GM18519 (cell line): Measurements from ENCODE around the gene ZBTB16.

Experiments
- ATAC-seq: cut with Tn5 transposase; IDR thresholded peaks from one replicate; pipeline ENCODE4 v1.9.1; 2021; ENCODE audit warnings: mild to moderate bottlenecking, moderate library complexity; ENCODE audit not compliant: unreplicated experiment, low FRiP score

ZBTB16 gene

DNA sequence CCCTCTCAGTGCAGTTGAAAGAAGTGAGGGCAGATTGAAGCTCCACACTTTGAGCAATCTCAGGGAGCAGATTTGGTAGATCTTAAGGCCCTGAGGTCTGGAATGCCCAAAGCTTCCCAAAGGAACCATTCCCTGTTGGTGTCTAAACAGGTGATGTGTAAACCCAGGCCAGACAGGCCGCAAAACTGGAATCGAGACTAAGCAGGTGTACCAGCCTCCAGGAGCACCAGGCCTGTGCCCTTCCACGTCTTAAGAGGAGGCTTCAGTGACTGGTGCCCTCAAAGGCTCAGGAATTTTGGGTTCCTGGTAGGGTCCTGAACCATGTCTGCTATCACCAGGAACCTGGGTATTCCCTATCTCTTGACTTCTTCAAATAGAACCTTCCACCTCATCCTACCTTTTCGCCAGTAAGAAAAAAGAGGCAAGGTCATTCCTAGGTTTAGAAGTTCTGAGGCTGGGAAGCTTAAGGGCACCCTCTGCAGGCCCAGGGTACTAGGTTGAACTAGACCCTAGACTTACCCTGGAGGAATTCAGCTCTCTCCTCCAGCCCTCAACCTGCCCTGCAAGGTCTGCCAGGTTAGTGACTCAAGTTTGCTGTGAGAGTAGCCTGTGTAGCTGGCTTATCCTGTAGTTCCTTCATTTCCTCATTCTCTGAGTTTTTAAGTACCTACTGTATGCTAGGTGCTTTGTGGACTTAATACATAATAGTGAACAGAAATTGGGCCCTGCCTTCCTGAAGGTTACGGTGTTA lies 136.6 kb downstream of the ZBTB16 start:
- ATAC-seq, result no peak

GRCh38 chr11:114196997-114197703 lies 137.6 kb downstream of the ZBTB16 start:
- ATAC-seq, result no peak

DNA sequence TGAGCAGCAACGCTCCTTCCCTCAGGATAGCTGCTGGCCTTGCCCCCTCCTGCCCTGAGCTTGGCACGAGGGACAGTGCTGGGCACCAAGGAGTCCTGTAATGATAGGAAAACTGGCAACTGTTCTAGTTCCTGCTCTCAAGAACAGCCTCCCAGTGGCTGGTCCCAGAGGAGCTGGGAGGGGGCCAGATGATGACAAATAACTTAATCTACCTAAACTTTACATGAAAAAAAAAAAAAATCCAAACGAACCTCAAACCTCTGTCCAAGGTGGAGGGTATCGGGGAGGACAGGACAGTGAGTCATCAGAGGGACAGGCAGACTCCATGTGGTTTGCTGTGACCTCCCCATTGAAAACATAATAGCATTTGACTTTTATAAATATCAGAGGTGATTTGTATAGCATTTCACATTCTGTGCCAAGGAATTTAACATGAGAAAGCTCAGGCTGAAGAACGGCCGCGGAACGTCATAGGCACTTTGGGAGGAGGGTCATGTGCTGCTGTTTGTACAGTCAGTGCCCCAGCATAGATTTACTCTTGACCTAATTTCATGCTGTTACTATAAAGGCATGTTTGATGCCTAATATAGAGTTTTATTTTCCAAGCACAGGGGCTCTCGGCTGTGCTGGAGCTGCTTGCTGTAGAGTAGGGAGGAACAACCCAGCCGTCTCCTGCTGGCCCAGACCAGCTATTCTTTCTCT lies 138.4 kb downstream of the ZBTB16 start:
- no peak for ATAC-seq

DNA sequence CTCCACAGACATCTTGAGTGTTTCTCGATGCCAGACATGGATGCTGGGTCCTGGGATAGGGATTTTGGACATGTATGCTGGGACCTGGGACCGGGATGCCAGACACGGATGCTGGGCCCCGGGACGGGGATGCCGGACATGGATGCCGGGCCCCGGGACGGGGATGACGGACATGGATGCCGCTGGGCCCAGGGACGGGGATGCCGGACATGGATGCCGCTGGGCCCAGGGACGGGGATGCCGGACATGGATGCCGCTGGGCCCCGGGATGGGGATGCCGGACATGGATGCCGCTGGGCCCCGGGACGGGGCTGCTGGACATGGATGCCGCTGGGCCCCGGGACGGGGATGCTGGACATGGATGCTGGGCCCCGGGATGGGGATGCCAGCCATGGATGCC lies 139.5 kb downstream of the ZBTB16 start:
- ATAC-seq, result no peak

DNA sequence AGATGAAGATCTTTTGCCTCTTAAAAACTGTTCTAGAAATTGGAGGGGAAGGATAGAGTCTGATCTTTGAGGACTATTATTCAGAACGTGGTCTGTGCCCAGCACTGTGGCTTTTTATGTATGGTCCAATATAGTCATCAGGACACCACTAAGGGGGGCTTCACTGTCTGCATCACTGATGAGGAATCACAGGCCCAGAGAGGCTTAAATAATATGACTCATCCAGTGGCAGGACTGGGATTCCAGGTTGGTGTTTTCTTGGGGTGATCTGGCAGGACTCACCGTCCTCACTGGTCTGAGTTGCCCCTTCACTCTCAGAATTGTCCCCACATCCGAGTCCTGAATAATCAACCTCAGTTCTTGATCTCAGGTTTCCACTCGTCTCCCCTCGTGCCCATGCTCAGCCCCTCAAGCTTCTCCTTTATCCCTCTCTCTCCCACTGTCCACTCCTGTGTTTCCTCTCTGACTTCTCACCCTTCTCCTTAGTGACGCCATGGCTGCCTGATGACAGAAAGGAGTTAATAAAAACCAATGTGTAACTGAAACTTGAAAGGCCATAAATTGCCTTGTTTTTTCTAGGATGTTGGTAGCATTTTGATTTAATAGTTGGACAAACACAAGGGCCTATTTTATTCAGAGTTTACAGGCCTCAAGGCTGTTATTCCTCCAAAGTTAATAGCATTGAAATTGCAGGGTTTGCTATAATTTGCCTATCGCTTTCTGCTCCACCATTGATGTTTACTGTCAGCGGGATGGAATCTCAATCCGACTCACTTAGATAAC lies 141.0 kb downstream of the ZBTB16 start:
- no peak for ATAC-seq

DNA sequence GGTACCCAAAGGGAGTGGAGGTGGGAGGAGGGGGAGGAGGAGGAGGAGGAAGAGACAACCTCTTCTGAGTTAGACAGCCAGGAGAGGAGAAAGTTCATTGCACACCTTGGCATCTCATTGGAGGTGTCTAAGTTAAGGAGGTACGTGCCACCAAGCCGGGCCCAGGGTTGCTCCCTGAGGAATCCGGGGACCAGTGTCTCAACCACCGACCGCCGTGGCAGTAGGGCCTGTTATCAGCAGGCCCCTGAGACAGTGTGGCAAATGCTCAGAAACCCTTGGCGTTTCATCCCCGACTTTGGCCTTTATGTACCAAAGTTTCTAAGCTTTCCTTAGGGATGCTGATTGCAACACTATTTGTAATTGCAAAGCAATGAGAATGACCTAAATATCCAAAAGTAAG lies 141.7 kb downstream of the ZBTB16 start:
- no peak for ATAC-seq

GRCh38 chr11:114202011-114202609 lies 142.6 kb downstream of the ZBTB16 start:
- ATAC-seq, result no peak

DNA sequence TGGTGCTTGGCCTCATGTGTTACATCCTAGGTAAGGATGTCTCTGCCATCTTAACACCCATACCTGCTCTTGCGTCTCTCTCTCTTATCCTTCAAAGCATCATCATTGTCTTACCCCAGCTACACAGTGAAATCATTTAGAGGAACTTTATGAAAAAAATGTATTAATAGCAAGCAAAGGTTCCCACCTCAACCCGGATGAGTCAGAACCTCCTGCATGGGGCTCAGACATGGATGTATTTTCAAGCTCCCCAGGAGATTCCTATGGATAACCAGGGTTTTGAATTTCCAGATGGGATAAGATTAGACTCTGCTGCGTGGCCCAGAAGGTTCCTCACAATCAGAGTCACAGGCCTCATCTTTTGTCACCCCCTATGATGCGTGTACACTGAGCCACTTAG lies 147.6 kb downstream of the ZBTB16 start:
- no peak for ATAC-seq

GRCh38 chr11:114208377-114208776 lies 148.9 kb downstream of the ZBTB16 start:
- no peak for ATAC-seq

DNA sequence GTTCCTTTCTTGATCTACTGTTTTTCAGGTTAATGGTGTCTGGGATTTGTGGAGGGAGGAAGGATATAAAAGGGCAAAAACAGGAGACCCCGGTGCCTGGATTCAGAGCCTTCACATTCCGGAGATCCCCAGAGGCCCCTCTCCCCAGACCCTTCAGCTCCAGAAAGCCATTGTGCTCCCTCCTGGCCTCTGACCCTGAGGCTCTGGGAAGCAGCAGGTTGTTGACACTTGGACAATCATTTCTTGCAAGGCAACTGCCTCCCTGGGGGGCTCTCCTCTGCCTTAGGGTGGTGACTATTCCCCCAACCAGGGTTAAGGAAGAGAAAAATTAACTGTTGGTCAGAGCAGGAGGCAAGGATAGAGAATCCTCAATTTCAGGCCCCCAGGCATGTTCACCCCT lies 149.8 kb downstream of the ZBTB16 start:
- ATAC-seq, result no peak

DNA sequence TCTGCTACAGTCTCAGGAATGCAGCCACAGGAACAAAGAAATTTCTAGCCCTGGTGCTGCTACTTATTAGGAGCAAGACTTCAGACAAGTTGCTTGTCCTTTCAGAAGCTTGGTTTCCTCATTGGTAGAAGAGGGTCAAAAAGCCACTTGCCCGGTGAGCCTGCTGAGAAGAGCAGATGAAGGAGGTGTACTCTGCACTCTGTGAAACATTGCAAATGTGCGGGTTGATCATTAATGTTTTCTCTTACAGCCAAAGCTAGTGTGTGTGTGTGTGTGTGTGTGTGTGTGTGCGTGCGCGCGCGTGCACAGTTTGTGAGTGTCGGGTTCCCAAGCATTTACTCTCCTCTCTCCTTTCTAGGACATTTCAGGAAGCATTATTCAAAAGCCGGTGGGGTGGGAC lies 150.4 kb downstream of the ZBTB16 start:
- ATAC-seq, result no peak

- ATAC-seq, result no peak
These were observed 152.1 kb downstream of the ZBTB16 start for GRCh38 chr11:114211444-114212121.

GRCh38 chr11:114213622-114214021 lies 154.1 kb downstream of the ZBTB16 start:
- ATAC-seq, result no peak

GRCh38 chr11:114215428-114215827 lies 155.9 kb downstream of the ZBTB16 start:
- ATAC-seq, result no peak

DNA sequence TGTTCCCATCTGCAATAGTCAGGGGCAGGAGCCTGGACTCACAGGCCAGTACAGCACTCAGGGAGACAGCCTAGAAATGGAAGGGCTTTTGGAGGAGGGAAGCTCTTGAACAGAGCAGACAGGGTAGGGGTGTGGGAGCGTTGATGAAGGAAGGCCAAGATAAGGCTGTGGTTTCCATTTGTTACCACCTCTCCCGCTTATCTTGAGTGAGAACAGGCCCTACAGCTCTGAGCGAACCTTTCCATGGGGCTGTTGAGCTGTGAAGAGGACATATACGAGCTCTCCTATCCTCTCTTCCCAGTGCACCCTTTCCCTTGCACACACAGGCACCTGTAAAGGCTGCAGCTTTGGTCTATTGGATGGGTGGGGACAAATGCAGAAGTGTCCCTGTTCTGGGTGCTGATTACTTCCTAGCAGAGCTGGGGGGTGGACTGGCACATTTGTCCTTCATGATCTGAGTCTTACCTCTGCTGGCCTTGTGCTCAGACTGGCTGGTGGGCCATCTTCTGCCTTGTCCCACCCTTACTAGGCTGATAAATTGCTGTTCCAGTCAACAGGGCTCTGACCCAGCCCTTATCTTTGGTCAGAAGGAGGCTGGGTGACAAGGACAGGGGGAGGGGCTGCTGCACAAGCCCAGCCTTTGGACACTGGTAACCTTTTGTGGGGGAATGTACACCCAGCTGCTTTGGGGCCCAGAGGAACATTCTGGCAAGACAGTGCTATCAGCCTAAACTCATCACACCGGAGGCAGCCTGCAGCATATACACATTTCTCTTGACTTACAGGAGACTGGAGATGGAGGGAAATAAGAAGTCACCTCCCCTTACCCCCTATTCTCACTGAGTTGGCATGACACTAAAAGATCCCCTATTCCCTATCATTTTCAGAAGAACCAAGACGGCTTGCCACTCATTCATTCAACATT lies 156.6 kb downstream of the ZBTB16 start:
- no peak for ATAC-seq

- ATAC-seq, result no peak
These were observed 157.3 kb downstream of the ZBTB16 start for GRCh38 chr11:114216796-114217180.

- no peak for ATAC-seq
These were observed 159.0 kb downstream of the ZBTB16 start for GRCh38 chr11:114218508-114218907.

DNA sequence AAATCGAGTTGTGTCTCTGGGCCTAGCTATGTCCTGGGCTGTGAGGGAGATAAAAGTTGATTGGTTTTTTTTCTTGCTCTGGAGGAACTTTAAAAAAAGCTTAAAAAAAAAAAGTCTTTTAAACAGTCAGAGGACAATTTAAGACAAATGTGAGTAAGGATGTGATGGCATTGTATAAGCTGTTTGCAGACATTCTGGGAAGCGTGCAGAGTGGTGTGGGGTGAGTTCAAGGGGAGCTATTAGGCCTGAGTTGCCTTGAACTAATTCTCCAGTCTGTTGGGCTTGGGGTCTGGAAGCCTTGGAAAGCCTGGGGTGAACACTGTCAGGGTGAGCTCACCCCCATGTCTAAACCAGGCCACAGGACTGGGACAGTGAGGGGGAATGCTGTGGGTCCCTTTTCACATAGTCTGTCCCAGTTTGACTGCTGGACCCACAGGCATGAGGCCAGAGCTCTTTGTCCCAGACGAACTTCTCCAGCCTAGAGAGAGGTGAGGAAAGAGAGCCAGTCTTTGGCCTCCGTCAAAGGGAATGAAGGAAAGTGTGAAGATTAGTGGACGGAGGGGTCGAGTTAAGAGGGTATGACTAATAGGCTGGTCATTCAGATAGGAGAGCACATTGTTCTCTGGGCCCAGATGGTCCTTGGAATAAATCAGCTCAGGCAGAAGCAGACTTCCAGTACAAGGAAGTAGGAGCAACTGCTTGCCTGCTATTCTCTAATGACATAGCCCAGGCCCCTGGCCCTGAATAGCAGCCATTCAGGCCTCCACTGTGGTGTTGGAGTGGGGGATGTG lies 160.2 kb downstream of the ZBTB16 start:
- ATAC-seq, result no peak
